AG09319 (cell line): ENCODE data around the gene DNAJC1.
"Not testable (repeated sequence)": the region's sequence is repeated elsewhere in the genome, so short reads cannot be mapped to it uniquely, and the experiment has no call there.

ENCODE experiments used
- DNase-seq: peaks from one replicate; pipeline ENCODE4 v3.0.0-alpha.2; 2010; ENCODE audit warnings: low read depth; ENCODE audit errors: extremely low read depth
- CTCF ChIP-seq: IDR thresholded peaks from 2 replicates; pipeline ENCODE4 v1.5.1; 2011; ENCODE audit warnings: low read depth, mild to moderate bottlenecking, inconsistent platforms, low read length, moderate library complexity

The DNAJC1 gene

GRCh38 chr10:22034333-22034732, 30.8 kb upstream of the DNAJC1 start:
- no peak for TF ChIP-seq CTCF

GRCh38 chr10:22032268-22032667, 28.7 kb upstream of the DNAJC1 start:
- DNase-seq: not testable (repeated sequence)

More at GRCh38 chr10:22034333-22034732, 30.8 kb upstream of the DNAJC1 start:
- DNase-seq: no peak

- no peak for DNase-seq
- TF ChIP-seq CTCF: no peak
Observed at GRCh38 chr10:22030421-22030820, 26.9 kb upstream of the DNAJC1 start.

DNA sequence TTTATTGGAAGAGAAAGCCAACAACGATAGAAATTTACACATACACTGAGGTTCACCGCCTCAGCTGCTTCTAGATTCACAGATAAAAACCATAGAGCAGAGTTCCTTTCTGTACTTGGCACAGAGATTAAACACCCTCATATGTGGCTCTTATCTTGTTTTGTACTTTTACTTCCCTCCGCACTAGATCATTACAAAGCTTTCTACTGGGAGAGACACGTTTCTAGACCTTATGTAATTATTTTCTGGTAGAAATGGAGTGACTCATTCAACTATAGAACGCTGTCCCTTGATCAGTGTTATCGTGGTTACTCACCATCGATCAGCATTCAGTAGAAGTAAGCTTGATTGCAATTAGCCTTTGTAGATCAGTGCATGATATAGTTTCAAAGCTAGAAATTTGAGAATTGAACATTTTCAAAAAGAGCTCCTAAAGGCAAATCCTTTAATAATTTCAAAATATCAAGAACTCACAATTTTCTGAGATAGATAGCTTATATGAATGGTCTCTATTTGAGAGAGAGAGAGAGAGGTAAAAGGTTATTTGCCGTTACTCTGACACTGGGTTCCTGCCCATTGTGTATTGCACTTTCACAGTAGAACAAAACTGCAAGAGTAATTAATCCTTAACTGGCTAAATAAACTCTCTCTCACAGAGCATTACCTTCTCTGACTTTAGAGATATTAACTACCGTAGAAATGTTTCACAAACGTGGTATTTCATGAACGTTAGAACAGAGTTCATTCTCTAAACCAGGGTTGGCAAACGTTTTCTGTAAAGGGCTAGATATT, 26.1 kb upstream of the DNAJC1 start:
- no peak for TF ChIP-seq CTCF
- no peak for DNase-seq

DNA sequence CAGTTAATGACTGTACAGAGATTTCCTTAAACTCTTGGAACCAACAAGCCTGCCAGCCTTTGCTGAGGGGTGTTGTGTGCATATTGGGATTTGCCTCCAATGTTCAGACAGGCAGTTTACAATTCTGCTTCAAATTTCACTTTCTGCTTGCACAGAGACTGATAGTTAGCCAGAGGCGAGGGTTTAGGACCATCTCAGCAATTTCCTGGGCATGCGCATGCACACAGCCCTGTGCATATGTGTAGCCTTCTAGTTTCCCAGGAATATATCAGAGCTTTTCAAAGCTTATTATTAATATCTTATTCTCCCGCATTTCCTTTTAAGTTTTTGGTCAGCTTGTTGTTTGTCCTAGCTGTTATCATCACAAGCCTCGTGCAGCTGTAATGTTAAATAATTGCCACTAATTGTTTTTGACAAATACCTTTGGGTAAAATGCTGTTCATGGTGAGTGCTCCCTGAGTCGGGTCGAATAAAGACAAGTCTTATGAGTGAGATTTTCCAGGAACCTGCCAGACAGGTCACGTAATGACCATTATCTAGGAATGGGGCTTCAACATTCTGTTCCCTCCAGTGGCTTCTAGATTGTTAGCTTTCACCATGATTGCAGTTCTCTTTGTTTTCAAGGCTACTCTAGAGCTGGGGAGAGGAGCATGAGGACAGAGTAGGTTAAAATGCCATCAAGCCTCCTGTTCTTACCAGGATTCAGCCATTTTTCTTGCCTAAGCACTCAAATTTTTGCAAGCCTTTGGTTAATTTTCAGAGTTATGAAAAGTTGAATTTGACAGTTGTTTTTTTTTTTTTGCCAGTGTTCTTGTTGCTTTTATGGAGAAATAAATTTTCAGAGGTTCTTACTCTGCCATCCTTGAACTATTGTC, 24.1 kb upstream of the DNAJC1 start:
- DNase-seq: no peak

GRCh38 chr10:22026287-22026686, 22.8 kb upstream of the DNAJC1 start:
- no peak for TF ChIP-seq CTCF
- DNase-seq: no peak

More for the DNA sequence above, 24.1 kb upstream of the DNAJC1 start:
- no peak for TF ChIP-seq CTCF

DNA sequence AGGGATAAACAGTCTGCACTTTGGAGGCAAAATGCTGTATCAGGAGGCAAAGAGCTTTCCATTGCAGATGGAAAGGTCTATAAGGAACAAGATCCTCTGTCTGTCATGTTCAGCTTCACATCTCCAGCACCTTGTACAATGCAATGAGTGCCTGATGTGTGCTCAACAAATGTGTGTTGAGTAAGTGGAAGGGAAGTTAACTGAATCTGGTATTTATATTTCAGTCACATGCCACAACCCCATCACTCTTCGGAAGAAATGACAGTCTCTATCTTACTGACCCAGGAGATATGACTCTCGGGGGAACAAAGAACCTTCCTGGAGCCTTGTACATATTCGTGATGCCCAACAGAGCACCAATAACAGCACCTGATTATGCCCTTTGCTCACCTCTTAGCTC, 20.0 kb upstream of the DNAJC1 start:
- no peak for DNase-seq
- TF ChIP-seq CTCF: no peak
